WTC11 (cell line): ENCODE results near the gene MAP9. TPM values are rescaled to one million over a fixed set of nuclear protein-coding genes. Genes with fewer than 3 reads are reported as not detected.

ENCODE experiments used
- ATAC-seq: fragments of 200-7000 bp; cut with Tn5 transposase; 2 replicates; pipeline ENCODE4 v1.10.0; 2021; ENCODE audit warnings: mild to moderate bottlenecking, moderate library complexity
- CTCF ChIA-PET: fragments of 300-600 bp; sonication (Branson Sonifier 250); formaldehyde crosslinking; loops from one replicate; lab custom pipeline; 2021; ENCODE audit warnings: antibody characterized with exemption; lab: Charles Lee
- POLR2A ChIA-PET: fragments of 350-600 bp; sonication (Branson Sonifier 250); formaldehyde crosslinking; loops from one replicate; lab custom pipeline; 2021; ENCODE audit warnings: antibody characterized with exemption; lab: Charles Lee
- DNase-seq: peaks from one replicate; pipeline ENCODE4 v3.0.0; 2021; ENCODE audit warnings: low spot score
- H3K27ac Mint-ChIP-seq: 2 replicates; pipeline ENCODE4 v1.8.0; 2021; ENCODE audit warnings: mixed read lengths
- H3K27me3 Mint-ChIP-seq: 2 replicates; pipeline ENCODE4 v1.8.0; 2021; ENCODE audit warnings: low read depth, mild to moderate bottlenecking, moderate library complexity, mixed read lengths
- H3K36me3 Mint-ChIP-seq: 2 replicates; pipeline ENCODE4 v1.8.0; 2021; ENCODE audit warnings: mixed read lengths
- H3K4me1 Mint-ChIP-seq: 2 replicates; pipeline ENCODE4 v1.8.0; 2022; ENCODE audit warnings: mixed read lengths
- H3K4me3 Mint-ChIP-seq: 2 replicates; pipeline ENCODE4 v1.8.0; 2021; ENCODE audit warnings: mild to moderate bottlenecking, moderate library complexity, mixed read lengths
- H3K9me3 Mint-ChIP-seq: 2 replicates; pipeline ENCODE4 v1.8.0; 2021; ENCODE audit warnings: mixed read lengths
- ARID4B ChIP-seq: sonication (generic); formaldehyde crosslinking; IDR thresholded peaks from 2 replicates; pipeline ENCODE4 v1.8.0; 2023; ENCODE audit warnings: missing genetic modification reagents, mild to moderate bottlenecking, borderline replicate concordance
- E2F1 ChIP-seq: sonication (generic); formaldehyde crosslinking; IDR thresholded peaks from 2 replicates; pipeline ENCODE4 v1.8.0; 2022; ENCODE audit warnings: mild to moderate bottlenecking, missing genetic modification reagents
- ELF4 ChIP-seq: sonication (generic); formaldehyde crosslinking; IDR thresholded peaks from 2 replicates; pipeline ENCODE4 v1.8.1; 2022; ENCODE audit warnings: low read depth, mild to moderate bottlenecking, moderate library complexity, missing genetic modification reagents
- EMX1 ChIP-seq: fragments of 250-450 bp; sonication (Bioruptor Pico); IDR thresholded peaks from 2 replicates; pipeline ENCODE4 v1.8.0; 2021; ENCODE audit warnings: mild to moderate bottlenecking
- GRHL2 ChIP-seq: fragments of 250-450 bp; sonication (Bioruptor Pico); IDR thresholded peaks from 2 replicates; pipeline ENCODE4 v1.8.0; 2022; ENCODE audit warnings: mild to moderate bottlenecking, moderate library complexity; ENCODE audit not compliant: insufficient replicate concordance, severe bottlenecking
- GTF2I ChIP-seq: fragments of 250-450 bp; sonication (Bioruptor Pico); conservative IDR thresholded peaks from 2 replicates; pipeline ENCODE4 v1.4.0; 2021; ENCODE audit warnings: mild to moderate bottlenecking
- JUN ChIP-seq: sonication (generic); formaldehyde crosslinking; IDR thresholded peaks from 2 replicates; pipeline ENCODE4 v1.8.0; 2023; ENCODE audit warnings: mild to moderate bottlenecking, missing genetic modification reagents
- KAT7 ChIP-seq: sonication (generic); formaldehyde crosslinking; IDR thresholded peaks from 2 replicates; pipeline ENCODE4 v1.8.1; 2023; ENCODE audit warnings: missing genetic modification reagents, mild to moderate bottlenecking, borderline replicate concordance
- MYBL2 ChIP-seq: sonication (generic); formaldehyde crosslinking; IDR thresholded peaks from 2 replicates; pipeline ENCODE4 v1.8.1; 2023; ENCODE audit warnings: mild to moderate bottlenecking, moderate library complexity, missing genetic modification reagents
- NFYB ChIP-seq: sonication (generic); formaldehyde crosslinking; conservative IDR thresholded peaks from 2 replicates; pipeline ENCODE4 v1.8.0; 2022; ENCODE audit warnings: low read depth, missing genetic modification reagents
- TP53 ChIP-seq: sonication (generic); formaldehyde crosslinking; IDR thresholded peaks from 2 replicates; pipeline ENCODE4 v1.8.1; 2023; ENCODE audit warnings: mild to moderate bottlenecking, missing genetic modification reagents
- USF1 ChIP-seq: sonication (generic); formaldehyde crosslinking; IDR thresholded peaks from 2 replicates; pipeline ENCODE4 v1.8.0; 2022; ENCODE audit warnings: mild to moderate bottlenecking, missing genetic modification reagents
- ZNF138 ChIP-seq: sonication (generic); formaldehyde crosslinking; conservative IDR thresholded peaks from 2 replicates; pipeline ENCODE4 v1.8.1; 2022; ENCODE audit warnings: mild to moderate bottlenecking, moderate library complexity, missing genetic modification reagents
- ZNF263 ChIP-seq: sonication (generic); formaldehyde crosslinking; IDR thresholded peaks from 2 replicates; pipeline ENCODE4 v1.8.1; 2022; ENCODE audit warnings: low read depth, mild to moderate bottlenecking, moderate library complexity, missing genetic modification reagents
- ZNF671 ChIP-seq: fragments of 250-450 bp; sonication (Bioruptor Pico); IDR thresholded peaks from 2 replicates; pipeline ENCODE4 v1.8.0; 2021; ENCODE audit warnings: mild to moderate bottlenecking
- total RNA-seq: library from RNA; stranded (reverse); gene quantifications from 3 replicates; pipeline ENCODE4 v1.2.3, GENCODE V29; 2021
- TF ChIP-seq, protein P1 (sequence below): sonication (generic); formaldehyde crosslinking; IDR thresholded peaks from 2 replicates; pipeline ENCODE4 v1.8.1; 2022; ENCODE audit warnings: low read depth, mild to moderate bottlenecking, moderate library complexity, missing genetic modification reagents, borderline replicate concordance
- TF ChIP-seq, protein P2 (sequence below): sonication (generic); formaldehyde crosslinking; IDR thresholded peaks from 2 replicates; pipeline ENCODE4 v1.8.1; 2022; ENCODE audit warnings: missing genetic modification reagents, borderline replicate concordance
- TF ChIP-seq, protein P3 (sequence below): fragments of 200-600 bp; IDR thresholded peaks from 2 replicates; pipeline ENCODE4 v1.8.0; 2022; ENCODE audit warnings: antibody characterized with exemption
- TF ChIP-seq, protein P4 (sequence below): sonication (generic); formaldehyde crosslinking; IDR thresholded peaks from 2 replicates; pipeline ENCODE4 v1.8.1; 2022; ENCODE audit warnings: mild to moderate bottlenecking, moderate library complexity, missing genetic modification reagents

The MAP9 gene
- total RNA-seq, 1 experiment from 2014 or later, result 19.0 TPM

- ChIA-PET POLR2A (no interaction called here), CTCF (no interaction called here)
- DNase-seq (no peak), ATAC-seq (no peak)
- H3K4me3 Mint-ChIP-seq, result no peak overlapping the region
- H3K9me3 Mint-ChIP-seq, result peaks cover 26% of the 10 kb centered on the region
- TF ChIP-seq ZNF671, result no peak
- TF ChIP-seq USF1 (CRISPR knock-in tag), result no peak
- no peak for TF ChIP-seq ARID4B
- TF ChIP-seq E2F1 (CRISPR knock-in tag), result no peak
- TF ChIP-seq, protein P1, sequence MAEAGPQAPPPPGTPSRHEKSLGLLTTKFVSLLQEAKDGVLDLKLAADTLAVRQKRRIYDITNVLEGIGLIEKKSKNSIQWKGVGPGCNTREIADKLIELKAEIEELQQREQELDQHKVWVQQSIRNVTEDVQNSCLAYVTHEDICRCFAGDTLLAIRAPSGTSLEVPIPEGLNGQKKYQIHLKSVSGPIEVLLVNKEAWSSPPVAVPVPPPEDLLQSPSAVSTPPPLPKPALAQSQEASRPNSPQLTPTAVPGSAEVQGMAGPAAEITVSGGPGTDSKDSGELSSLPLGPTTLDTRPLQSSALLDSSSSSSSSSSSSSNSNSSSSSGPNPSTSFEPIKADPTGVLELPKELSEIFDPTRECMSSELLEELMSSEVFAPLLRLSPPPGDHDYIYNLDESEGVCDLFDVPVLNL (CRISPR knock-in tag), result no peak
- TF ChIP-seq, protein P2, sequence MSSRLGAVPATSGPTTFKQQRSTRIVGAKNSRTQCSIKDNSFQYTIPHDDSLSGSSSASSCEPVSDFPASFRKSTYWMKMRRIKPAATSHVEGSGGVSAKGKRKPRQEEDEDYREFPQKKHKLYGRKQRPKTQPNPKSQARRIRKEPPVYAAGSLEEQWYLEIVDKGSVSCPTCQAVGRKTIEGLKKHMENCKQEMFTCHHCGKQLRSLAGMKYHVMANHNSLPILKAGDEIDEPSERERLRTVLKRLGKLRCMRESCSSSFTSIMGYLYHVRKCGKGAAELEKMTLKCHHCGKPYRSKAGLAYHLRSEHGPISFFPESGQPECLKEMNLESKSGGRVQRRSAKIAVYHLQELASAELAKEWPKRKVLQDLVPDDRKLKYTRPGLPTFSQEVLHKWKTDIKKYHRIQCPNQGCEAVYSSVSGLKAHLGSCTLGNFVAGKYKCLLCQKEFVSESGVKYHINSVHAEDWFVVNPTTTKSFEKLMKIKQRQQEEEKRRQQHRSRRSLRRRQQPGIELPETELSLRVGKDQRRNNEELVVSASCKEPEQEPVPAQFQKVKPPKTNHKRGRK (CRISPR knock-in tag), result no peak
- no peak for TF ChIP-seq GRHL2
- no peak for TF ChIP-seq NFYB (CRISPR knock-in tag)
- no peak for TF ChIP-seq ELF4 (CRISPR knock-in tag)
- no peak for TF ChIP-seq ZNF138 (CRISPR knock-in tag)
- no peak for TF ChIP-seq KAT7 (CRISPR knock-in tag)
- TF ChIP-seq GTF2I, result no peak
- TF ChIP-seq ZNF263 (CRISPR knock-in tag), result no peak
- no peak for TF ChIP-seq EMX1 (CRISPR knock-in tag)
- TF ChIP-seq, protein P3, sequence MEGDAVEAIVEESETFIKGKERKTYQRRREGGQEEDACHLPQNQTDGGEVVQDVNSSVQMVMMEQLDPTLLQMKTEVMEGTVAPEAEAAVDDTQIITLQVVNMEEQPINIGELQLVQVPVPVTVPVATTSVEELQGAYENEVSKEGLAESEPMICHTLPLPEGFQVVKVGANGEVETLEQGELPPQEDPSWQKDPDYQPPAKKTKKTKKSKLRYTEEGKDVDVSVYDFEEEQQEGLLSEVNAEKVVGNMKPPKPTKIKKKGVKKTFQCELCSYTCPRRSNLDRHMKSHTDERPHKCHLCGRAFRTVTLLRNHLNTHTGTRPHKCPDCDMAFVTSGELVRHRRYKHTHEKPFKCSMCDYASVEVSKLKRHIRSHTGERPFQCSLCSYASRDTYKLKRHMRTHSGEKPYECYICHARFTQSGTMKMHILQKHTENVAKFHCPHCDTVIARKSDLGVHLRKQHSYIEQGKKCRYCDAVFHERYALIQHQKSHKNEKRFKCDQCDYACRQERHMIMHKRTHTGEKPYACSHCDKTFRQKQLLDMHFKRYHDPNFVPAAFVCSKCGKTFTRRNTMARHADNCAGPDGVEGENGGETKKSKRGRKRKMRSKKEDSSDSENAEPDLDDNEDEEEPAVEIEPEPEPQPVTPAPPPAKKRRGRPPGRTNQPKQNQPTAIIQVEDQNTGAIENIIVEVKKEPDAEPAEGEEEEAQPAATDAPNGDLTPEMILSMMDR, result no peak
- TF ChIP-seq, all 79 proteins: peak for 0
- H3K4me1 Mint-ChIP-seq, result peaks cover 12% of the 10 kb centered on the region
- no peaks in the 10 kb centered on the region for H3K27me3 Mint-ChIP-seq
- H3K36me3 Mint-ChIP-seq, result peaks cover 6% of the 10 kb centered on the region
- no peak overlapping the region for H3K27ac Mint-ChIP-seq
These were observed 72.4 kb downstream of the MAP9 start for GRCh38 chr4:155304375-155304774.

DNA sequence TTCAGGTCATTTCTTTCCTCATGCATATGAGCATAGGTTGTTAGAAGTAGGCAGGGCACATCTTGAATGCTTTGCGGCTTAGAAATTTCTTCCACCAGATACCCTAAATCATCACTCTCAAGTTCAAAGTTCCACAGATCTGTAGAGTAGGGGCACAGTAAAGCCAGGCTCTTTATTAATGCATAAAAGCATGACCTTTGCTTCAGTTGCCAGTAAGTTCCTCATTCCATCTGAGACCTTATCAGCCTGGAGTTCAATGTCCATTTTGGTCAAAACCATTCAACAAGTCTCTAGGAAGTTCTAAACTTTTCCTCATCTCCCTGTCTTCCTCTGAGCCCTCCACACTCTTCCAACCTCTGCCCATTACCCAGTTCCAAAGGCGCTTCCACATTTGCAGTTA is 77.7 kb downstream of the MAP9 start:
- no peak overlapping the region for H3K27ac Mint-ChIP-seq
- POLR2A ChIA-PET, result no interaction called here
- H3K4me3 Mint-ChIP-seq, result no peak overlapping the region
- H3K9me3 Mint-ChIP-seq, result peaks cover 41% of the 10 kb centered on the region
- 0 out of 2 replicates have a peak, but pooled peaks cover 4% of the 10 kb centered on the region for H3K27me3 Mint-ChIP-seq
- ATAC-seq (no peak), DNase-seq (no peak)
- H3K4me1 Mint-ChIP-seq, result peaks cover 3% of the 10 kb centered on the region
- CTCF ChIA-PET, result no interaction called here
- H3K36me3 Mint-ChIP-seq, result peaks cover 35% of the 10 kb centered on the region
- TF ChIP-seq GTF2I (no peak), USF1 (CRISPR knock-in tag) (no peak), TP53 (CRISPR knock-in tag) (no peak), MYBL2 (no peak), ZNF263 (CRISPR knock-in tag) (no peak), JUN (CRISPR knock-in tag) (no peak), GRHL2 (no peak)
- TF ChIP-seq, protein P4, sequence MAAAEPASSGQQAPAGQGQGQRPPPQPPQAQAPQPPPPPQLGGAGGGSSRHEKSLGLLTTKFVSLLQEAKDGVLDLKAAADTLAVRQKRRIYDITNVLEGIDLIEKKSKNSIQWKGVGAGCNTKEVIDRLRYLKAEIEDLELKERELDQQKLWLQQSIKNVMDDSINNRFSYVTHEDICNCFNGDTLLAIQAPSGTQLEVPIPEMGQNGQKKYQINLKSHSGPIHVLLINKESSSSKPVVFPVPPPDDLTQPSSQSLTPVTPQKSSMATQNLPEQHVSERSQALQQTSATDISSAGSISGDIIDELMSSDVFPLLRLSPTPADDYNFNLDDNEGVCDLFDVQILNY, result no peak
